IMR-90 (cell line): ENCODE data around the gene MKS1. TPM values are rescaled to one million over a fixed set of nuclear protein-coding genes. Genes with fewer than 3 reads are reported as not detected.

ENCODE experiments used
- ATAC-seq: fragments of 200-7000 bp; cut with Tn5 transposase; 2 replicates; pipeline ENCODE4 v1.9.1; 2020; ENCODE audit warnings: low read depth, mild to moderate bottlenecking, moderate library complexity
- BruUV-seq: library from RNA; stranded (reverse); fragments of 400-500 nt; replicated peaks from 2 replicates; lab custom pipeline; 2021; lab: Mats Ljungman, UMichigan
- CTCF ChIA-PET: fragments of 300-600 bp; formaldehyde crosslinking; extraction: SDS; loops from one replicate; lab custom pipeline; 2021; ENCODE audit warnings: antibody characterized with exemption; lab: Yijun Ruan, JAX
- POLR2A ChIA-PET: fragments of 300-600 bp; sonication (Branson Sonifier 250); formaldehyde crosslinking; loops from one replicate; lab custom pipeline; 2022; ENCODE audit warnings: antibody characterized with exemption; ENCODE audit not compliant: unreplicated experiment; lab: Charles Lee
- DNase-seq: peaks from one replicate; pipeline ENCODE4 v3.0.0; 2013
- H2AFZ ChIP-seq: replicated peaks from 2 replicates; pipeline ENCODE3; 2013; ENCODE audit warnings: low read length, mild to moderate bottlenecking; ENCODE audit not compliant: poor library complexity
- H2AK5ac ChIP-seq: 2 replicates; pipeline ENCODE4 v1.6.1; 2013; ENCODE audit warnings: low read depth, low read length, inconsistent platforms
- H2AK9ac ChIP-seq: replicated peaks from 2 replicates; pipeline ENCODE3; 2013; ENCODE audit warnings: mild to moderate bottlenecking, low read depth, low read length, moderate library complexity; ENCODE audit not compliant: poor library complexity
- H2BK120ac ChIP-seq: 2 replicates; pipeline ENCODE4 v1.6.1; 2013; ENCODE audit warnings: low read depth, low read length, inconsistent platforms
- H2BK15ac ChIP-seq: 3 replicates; pipeline ENCODE4 v1.6.1; 2013; ENCODE audit warnings: low read depth, low read length, inconsistent platforms
- H2BK20ac ChIP-seq: 2 replicates; pipeline ENCODE4 v1.6.1; 2013; ENCODE audit warnings: low read depth, mild to moderate bottlenecking, inconsistent platforms, low read length, moderate library complexity
- H2BK5ac ChIP-seq: 2 replicates; pipeline ENCODE4 v1.6.1; 2013; ENCODE audit warnings: mild to moderate bottlenecking, low read depth, low read length, inconsistent platforms; ENCODE audit not compliant: poor library complexity, severe bottlenecking
- H3K14ac ChIP-seq: replicated peaks from 2 replicates; pipeline ENCODE4 v1.6.1; 2013; ENCODE audit warnings: low read depth, low read length, inconsistent platforms
- H3K18ac ChIP-seq: 2 replicates; pipeline ENCODE4 v1.6.1; 2013; ENCODE audit warnings: low read depth, low read length, control low read depth
- H3K23ac ChIP-seq: 2 replicates; pipeline ENCODE4 v1.6.1; 2013; ENCODE audit warnings: low read depth, low read length, inconsistent platforms
- H3K27ac ChIP-seq: 2 replicates; pipeline ENCODE4 v1.5.1; 2013; ENCODE audit warnings: mild to moderate bottlenecking, control low read depth, low read length; ENCODE audit not compliant: insufficient read depth
- H3K27me3 ChIP-seq: 2 replicates; pipeline ENCODE4 v1.6.1; 2013; ENCODE audit warnings: low read length; ENCODE audit not compliant: control insufficient read depth, insufficient read depth
- H3K36me3 ChIP-seq: 2 replicates; pipeline ENCODE4 v1.6.1; 2013; ENCODE audit warnings: low read length, mixed read lengths; ENCODE audit not compliant: control insufficient read depth, insufficient read depth
- H3K4ac ChIP-seq: 2 replicates; pipeline ENCODE4 v1.6.1; 2013; ENCODE audit warnings: low read depth, low read length, inconsistent platforms
- H3K4me1 ChIP-seq: 2 replicates; pipeline ENCODE4 v1.6.1; 2013; ENCODE audit warnings: low read length, mixed read lengths; ENCODE audit not compliant: control insufficient read depth, insufficient read depth
- H3K4me2 ChIP-seq: 2 replicates; pipeline ENCODE4 v1.6.1; 2013; ENCODE audit warnings: low read depth, mild to moderate bottlenecking, control low read depth, low read length, moderate library complexity
- H3K4me3 ChIP-seq: 2 replicates; pipeline ENCODE4 v1.5.1; 2013; ENCODE audit warnings: low read depth, mild to moderate bottlenecking, control low read depth, low read length, moderate library complexity; ENCODE audit not compliant: insufficient read depth
- H3K56ac ChIP-seq: 2 replicates; pipeline ENCODE4 v1.6.1; 2013; ENCODE audit warnings: low read length, inconsistent platforms; ENCODE audit not compliant: insufficient read depth; ENCODE audit errors: extremely low read depth
- H3K79me1 ChIP-seq, 2 experiments: 2 replicates each; pipeline ENCODE4 v1.6.1; 2013; ENCODE audit warnings: low read length in 2 of 2, inconsistent platforms in 1 of 2, low read depth in 1 of 2
- H3K9ac ChIP-seq: 2 replicates; pipeline ENCODE4 v1.6.1; 2013; ENCODE audit warnings: low read depth, low read length, control low read depth
- H3K9me1 ChIP-seq: 2 replicates; pipeline ENCODE4 v1.6.1; 2013; ENCODE audit warnings: low read length, inconsistent platforms; ENCODE audit not compliant: insufficient read depth
- H3K9me3 ChIP-seq: 2 replicates; pipeline ENCODE4 v1.6.1; 2013; ENCODE audit warnings: low read length; ENCODE audit not compliant: control insufficient read depth, insufficient read depth
- H4K20me1 ChIP-seq: 2 replicates; pipeline ENCODE4 v1.6.1; 2013; ENCODE audit warnings: low read length, inconsistent platforms; ENCODE audit not compliant: insufficient read depth
- H4K5ac ChIP-seq: 2 replicates; pipeline ENCODE4 v1.6.1; 2013; ENCODE audit warnings: mild to moderate bottlenecking, low read depth, low read length, control low read depth
- H4K8ac ChIP-seq, 2 experiments: 2 replicates each; pipeline ENCODE4 v1.6.1; 2013; ENCODE audit warnings: low read depth in 2 of 2, low read length in 2 of 2, control low read depth in 1 of 2, inconsistent platforms in 1 of 2
- H4K91ac ChIP-seq: 2 replicates; pipeline ENCODE4 v1.6.1; 2013; ENCODE audit warnings: low read depth, low read length, inconsistent platforms; ENCODE audit not compliant: insufficient read depth
- BHLHE40 ChIP-seq: fragments of 150-350 bp; IDR thresholded peaks from 2 replicates; pipeline ENCODE4 v1.6.1; 2016; ENCODE audit warnings: mild to moderate bottlenecking, low read depth, low read length
- CEBPB ChIP-seq: IDR thresholded peaks from 2 replicates; pipeline ENCODE4 v1.6.1; 2012; ENCODE audit warnings: low read depth, low read length, improper control_type of control experiment
- CHD1 ChIP-seq: IDR thresholded peaks from 2 replicates; pipeline ENCODE4 v1.6.1; 2012; ENCODE audit warnings: low read depth, low read length, improper control_type of control experiment
- FOS ChIP-seq: fragments of 150-350 bp; IDR thresholded peaks from 2 replicates; pipeline ENCODE4 v1.6.1; 2016; ENCODE audit warnings: low read depth, low read length
- MAFK ChIP-seq: IDR thresholded peaks from 2 replicates; pipeline ENCODE4 v1.6.1; 2012; ENCODE audit warnings: low read depth, low read length, improper control_type of control experiment
- MAZ ChIP-seq: IDR thresholded peaks from 2 replicates; pipeline ENCODE4 v1.6.1; 2012; ENCODE audit warnings: low read depth, mild to moderate bottlenecking, low read length, improper control_type of control experiment, moderate library complexity, borderline replicate concordance
- MXI1 ChIP-seq: IDR thresholded peaks from 2 replicates; pipeline ENCODE4 v1.6.1; 2012; ENCODE audit warnings: low read depth, mild to moderate bottlenecking, low read length, moderate library complexity, borderline replicate concordance
- NFE2L2 ChIP-seq: fragments of 150-350 bp; IDR thresholded peaks from 2 replicates; pipeline ENCODE4 v1.6.1; 2016; ENCODE audit warnings: low read depth, mild to moderate bottlenecking, low read length
- POLR2A ChIP-seq: IDR thresholded peaks from 2 replicates; pipeline ENCODE4 v1.6.1; 2012; ENCODE audit warnings: mild to moderate bottlenecking, low read depth, low read length
- RAD21 ChIP-seq: IDR thresholded peaks from 2 replicates; pipeline ENCODE4 v1.6.1; 2012; ENCODE audit warnings: low read length, improper control_type of control experiment
- RCOR1 ChIP-seq: IDR thresholded peaks from 2 replicates; pipeline ENCODE4 v1.6.1; 2012; ENCODE audit warnings: mild to moderate bottlenecking, low read length, improper control_type of control experiment; ENCODE audit not compliant: insufficient replicate concordance
- RFX5 ChIP-seq: IDR thresholded peaks from 2 replicates; pipeline ENCODE4 v1.8.0; 2012; ENCODE audit warnings: low read depth, mild to moderate bottlenecking, low read length, moderate library complexity
- SMC3 ChIP-seq: fragments of 150-350 bp; IDR thresholded peaks from 2 replicates; pipeline ENCODE4 v1.6.1; 2016; ENCODE audit warnings: low read depth, mild to moderate bottlenecking, antibody characterized with exemption, low read length, moderate library complexity
- WGBS, 2 experiments: methylation state at CpG; one replicate each; pipeline versions ENCODE4 v1.1.5 to v1.1.7; 2013; ENCODE audit warnings: missing lambda C conversion rate in 2 of 2; ENCODE audit not compliant: insufficient read length in 1 of 2; ENCODE audit errors: extremely low coverage in 2 of 2; 5-methylcytosine and 5-hydroxymethylcytosine counted together
- dilution Hi-C: fragments of 300-500 bp; cut with HindIII; formaldehyde crosslinking; loops from one replicate; pipeline ENCODE4 v1.14.3; 2018; ENCODE audit warnings: low sequenced_read_pairs; ENCODE audit not compliant: unreplicated experiment
- in situ Hi-C: fragments of 300-500 bp; cut with MboI; formaldehyde crosslinking; loops from 3 replicates; pipeline ENCODE4 v1.14.3; 2019; ENCODE audit warnings: low sequenced_read_pairs, inconsistent platforms, mixed read lengths
- intact Hi-C: fragments of 100-400 bp; cut with micrococcal nuclease; formaldehyde crosslinking; loops from 2 replicates; pipeline ENCODE4 v1.10.0; 2022
- polyA plus RNA-seq, 3 experiments: library from polyadenylated mRNA; depleted of rRNA; stranded (reverse); fragments of >200 nt; gene quantifications; 2 replicates each; pipeline ENCODE4 v1.2.3, GENCODE V29; 2012; ENCODE audit warnings: low replicate concordance in 1 of 3
- total RNA-seq: library from RNA; depleted of rRNA; stranded (reverse); fragments of >200 nt; gene quantifications from 2 replicates; pipeline ENCODE4 v1.2.3, GENCODE V29; 2012
- TF ChIP-seq, protein P1 (sequence below): conservative IDR thresholded peaks from 2 replicates; pipeline ENCODE4 v1.5.1; 2012; ENCODE audit warnings: mild to moderate bottlenecking, low read depth, low read length, improper control_type of control experiment
- TF ChIP-seq, protein P2 (sequence below): fragments of 150-350 bp; IDR thresholded peaks from 2 replicates; pipeline ENCODE4 v1.6.1; 2017; ENCODE audit warnings: mild to moderate bottlenecking, antibody characterized with exemption, low read length, low read depth
- TF ChIP-seq, protein P3 (sequence below): fragments of 150-350 bp; IDR thresholded peaks from 2 replicates; pipeline ENCODE4 v1.6.1; 2016; ENCODE audit warnings: low read depth, mild to moderate bottlenecking, low read length, moderate library complexity, borderline replicate concordance

Gene MKS1
- total and polyA plus RNA-seq, 2 of the 4 experiments (the other 2 are of a cell fraction) = 11.5 to 13.2 TPM

DNA sequence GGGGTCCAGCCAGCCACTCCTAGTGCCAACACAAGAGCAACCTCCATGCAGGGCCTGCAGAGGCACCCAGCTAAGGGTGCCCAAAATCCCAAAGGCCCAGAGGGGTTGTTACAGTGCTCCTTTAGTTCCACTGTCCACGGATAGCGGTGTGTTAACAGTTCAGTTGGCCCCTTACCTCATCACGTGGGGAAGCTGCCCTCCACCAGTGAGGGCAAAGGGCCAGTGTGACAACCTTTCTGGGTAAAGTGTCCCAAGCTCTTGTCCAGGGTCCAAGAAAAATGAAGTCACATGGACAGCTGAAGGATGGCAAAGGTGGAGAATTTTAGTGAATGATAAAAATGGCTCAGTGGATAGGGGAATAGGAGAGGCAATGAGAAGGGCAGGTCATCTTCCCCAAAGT, 8.7 kb upstream of the MKS1 start:
- Histone ChIP-seq H3K14ac (no peak overlapping the region), H2BK5ac (no peak overlapping the region), H4K8ac (no peak overlapping the region), H4K5ac (no peak overlapping the region), H3K9ac (no peak overlapping the region), H3K27me3 (no peaks in the 10 kb centered on the region; the same call in 1 of the 2 replicates), H4K20me1 (no peaks in the 10 kb centered on the region), H2AK5ac (no peak overlapping the region), H3K27ac (no peak overlapping the region), H3K79me1 (no peaks in the 10 kb centered on the region), H3K36me3 (no peaks in the 10 kb centered on the region), H2AK9ac (no peak overlapping the region), H3K9me3 (no peaks in the 10 kb centered on the region), H2BK15ac (no peak overlapping the region), H4K91ac (no peak overlapping the region), H2BK120ac (no peak overlapping the region), H3K4me3 (no peak overlapping the region), H3K4me1 (no peaks in the 10 kb centered on the region), H3K4me2 (no peak overlapping the region), H3K4ac (no peak overlapping the region), H3K18ac (no peak overlapping the region), H2BK20ac (no peak overlapping the region), H3K9me1 (no peaks in the 10 kb centered on the region), H2AFZ (no peak overlapping the region), H3K23ac (no peak overlapping the region), H3K56ac (no peak overlapping the region)
- WGBS, 2 experiments = 78% methylated on average over 3 of the region's 3 CpGs; no CpG with 5 or more reads in 1 of the 2 experiments
- dilution Hi-C loops = no loop called here
- no peak for TF ChIP-seq RCOR1
- TF ChIP-seq RAD21 = no peak
- TF ChIP-seq BHLHE40 = no peak
- no peak for TF ChIP-seq RFX5
- no peak for TF ChIP-seq CHD1
- TF ChIP-seq NFE2L2 = no peak
- TF ChIP-seq, protein P1, sequence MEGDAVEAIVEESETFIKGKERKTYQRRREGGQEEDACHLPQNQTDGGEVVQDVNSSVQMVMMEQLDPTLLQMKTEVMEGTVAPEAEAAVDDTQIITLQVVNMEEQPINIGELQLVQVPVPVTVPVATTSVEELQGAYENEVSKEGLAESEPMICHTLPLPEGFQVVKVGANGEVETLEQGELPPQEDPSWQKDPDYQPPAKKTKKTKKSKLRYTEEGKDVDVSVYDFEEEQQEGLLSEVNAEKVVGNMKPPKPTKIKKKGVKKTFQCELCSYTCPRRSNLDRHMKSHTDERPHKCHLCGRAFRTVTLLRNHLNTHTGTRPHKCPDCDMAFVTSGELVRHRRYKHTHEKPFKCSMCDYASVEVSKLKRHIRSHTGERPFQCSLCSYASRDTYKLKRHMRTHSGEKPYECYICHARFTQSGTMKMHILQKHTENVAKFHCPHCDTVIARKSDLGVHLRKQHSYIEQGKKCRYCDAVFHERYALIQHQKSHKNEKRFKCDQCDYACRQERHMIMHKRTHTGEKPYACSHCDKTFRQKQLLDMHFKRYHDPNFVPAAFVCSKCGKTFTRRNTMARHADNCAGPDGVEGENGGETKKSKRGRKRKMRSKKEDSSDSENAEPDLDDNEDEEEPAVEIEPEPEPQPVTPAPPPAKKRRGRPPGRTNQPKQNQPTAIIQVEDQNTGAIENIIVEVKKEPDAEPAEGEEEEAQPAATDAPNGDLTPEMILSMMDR = no peak
- TF ChIP-seq, protein P2, sequence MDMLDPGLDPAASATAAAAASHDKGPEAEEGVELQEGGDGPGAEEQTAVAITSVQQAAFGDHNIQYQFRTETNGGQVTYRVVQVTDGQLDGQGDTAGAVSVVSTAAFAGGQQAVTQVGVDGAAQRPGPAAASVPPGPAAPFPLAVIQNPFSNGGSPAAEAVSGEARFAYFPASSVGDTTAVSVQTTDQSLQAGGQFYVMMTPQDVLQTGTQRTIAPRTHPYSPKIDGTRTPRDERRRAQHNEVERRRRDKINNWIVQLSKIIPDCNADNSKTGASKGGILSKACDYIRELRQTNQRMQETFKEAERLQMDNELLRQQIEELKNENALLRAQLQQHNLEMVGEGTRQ = no peak
- no peak for TF ChIP-seq MAZ
- no peak for TF ChIP-seq FOS
- TF ChIP-seq SMC3 = no peak
- TF ChIP-seq, protein P3, sequence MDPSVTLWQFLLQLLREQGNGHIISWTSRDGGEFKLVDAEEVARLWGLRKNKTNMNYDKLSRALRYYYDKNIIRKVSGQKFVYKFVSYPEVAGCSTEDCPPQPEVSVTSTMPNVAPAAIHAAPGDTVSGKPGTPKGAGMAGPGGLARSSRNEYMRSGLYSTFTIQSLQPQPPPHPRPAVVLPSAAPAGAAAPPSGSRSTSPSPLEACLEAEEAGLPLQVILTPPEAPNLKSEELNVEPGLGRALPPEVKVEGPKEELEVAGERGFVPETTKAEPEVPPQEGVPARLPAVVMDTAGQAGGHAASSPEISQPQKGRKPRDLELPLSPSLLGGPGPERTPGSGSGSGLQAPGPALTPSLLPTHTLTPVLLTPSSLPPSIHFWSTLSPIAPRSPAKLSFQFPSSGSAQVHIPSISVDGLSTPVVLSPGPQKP = no peak
- no peak for TF ChIP-seq MAFK
- TF ChIP-seq POLR2A = no peak
- no peak for TF ChIP-seq CEBPB
- no peak for TF ChIP-seq MXI1
- BruUV-seq = no TSS peak
- ChIA-PET POLR2A (no interaction called here), CTCF (no interaction called here)
- intact Hi-C loops = no loop called here
- ATAC-seq = no peak
- no peak for DNase-seq
- in situ Hi-C loops = no loop called here
